Measurements from ENCODE around the gene HADHB.
"Not testable (repeated sequence)": the region's sequence is repeated elsewhere in the genome, so short reads cannot be mapped to it uniquely, and the experiment has no call there.

Gene HADHB

GRCh38 chr2:26251893-26252292, 7.2 kb downstream of the HADHB start:
- TF ChIP-seq CTCF (IDR thresholded peaks at IDR 0.05; ENCODE audit: borderline replicate concordance, control extremely low read depth, extremely low read depth, insufficient read depth, missing control alignments): no peak
- no peak for DNase-seq (ENCODE audit: low spot score)
- in situ Hi-C loops (cut with MboI; ENCODE audit: low sequenced_read_pairs, unreplicated experiment): no loop called here

- in situ Hi-C loops (cut with MboI; ENCODE audit: low sequenced_read_pairs, unreplicated experiment): no loop called here
- no peak for TF ChIP-seq CTCF (IDR thresholded peaks at IDR 0.05; ENCODE audit: borderline replicate concordance, control extremely low read depth, extremely low read depth, insufficient read depth, missing control alignments)
- DNase-seq (ENCODE audit: low spot score): no peak
Measured at GRCh38 chr2:26255759-26256384, 11.1 kb downstream of the HADHB start.

GRCh38 chr2:26258836-26259235, 14.1 kb downstream of the HADHB start:
- in situ Hi-C loops (cut with MboI; ENCODE audit: low sequenced_read_pairs, unreplicated experiment); DNase-seq (ENCODE audit: low spot score): not testable (repeated sequence)

GRCh38 chr2:26268213-26268612, 23.5 kb downstream of the HADHB start:
- TF ChIP-seq CTCF (IDR thresholded peaks at IDR 0.05; ENCODE audit: borderline replicate concordance, control extremely low read depth, extremely low read depth, insufficient read depth, missing control alignments): no peak
- DNase-seq (ENCODE audit: low spot score): no peak
- in situ Hi-C loops (cut with MboI; ENCODE audit: low sequenced_read_pairs, unreplicated experiment): no loop called here

GRCh38 chr2:26268670-26269385, 24.1 kb downstream of the HADHB start:
- in situ Hi-C loops (cut with MboI; ENCODE audit: low sequenced_read_pairs, unreplicated experiment); DNase-seq (ENCODE audit: low spot score): not testable (repeated sequence)

GRCh38 chr2:26269571-26270158, 24.9 kb downstream of the HADHB start:
- TF ChIP-seq CTCF (IDR thresholded peaks at IDR 0.05; ENCODE audit: borderline replicate concordance, control extremely low read depth, extremely low read depth, insufficient read depth, missing control alignments): no peak
- DNase-seq (ENCODE audit: low spot score): peak; percentile 44
- in situ Hi-C loops (cut with MboI; ENCODE audit: low sequenced_read_pairs, unreplicated experiment): no loop called here

- TF ChIP-seq CTCF (IDR thresholded peaks at IDR 0.05; ENCODE audit: borderline replicate concordance, control extremely low read depth, extremely low read depth, insufficient read depth, missing control alignments): no peak
- in situ Hi-C loops (cut with MboI; ENCODE audit: low sequenced_read_pairs, unreplicated experiment): no loop called here
- DNase-seq (ENCODE audit: low spot score): peak; percentile 33
Measured at GRCh38 chr2:26270373-26270772, 25.6 kb downstream of the HADHB start.
